NCI-H187 (cell line): Measurements from ENCODE around the gene CCDC91.
"Not testable (repeated sequence)": the region's sequence is repeated elsewhere in the genome, so short reads cannot be mapped to it uniquely, and the experiment has no call there.

Source experiments
- DNase-seq, 2 experiments: peaks; one replicate each; lab custom pipeline; 2025; lab: John Stamatoyannopoulos, UW

CCDC91 gene

DNA sequence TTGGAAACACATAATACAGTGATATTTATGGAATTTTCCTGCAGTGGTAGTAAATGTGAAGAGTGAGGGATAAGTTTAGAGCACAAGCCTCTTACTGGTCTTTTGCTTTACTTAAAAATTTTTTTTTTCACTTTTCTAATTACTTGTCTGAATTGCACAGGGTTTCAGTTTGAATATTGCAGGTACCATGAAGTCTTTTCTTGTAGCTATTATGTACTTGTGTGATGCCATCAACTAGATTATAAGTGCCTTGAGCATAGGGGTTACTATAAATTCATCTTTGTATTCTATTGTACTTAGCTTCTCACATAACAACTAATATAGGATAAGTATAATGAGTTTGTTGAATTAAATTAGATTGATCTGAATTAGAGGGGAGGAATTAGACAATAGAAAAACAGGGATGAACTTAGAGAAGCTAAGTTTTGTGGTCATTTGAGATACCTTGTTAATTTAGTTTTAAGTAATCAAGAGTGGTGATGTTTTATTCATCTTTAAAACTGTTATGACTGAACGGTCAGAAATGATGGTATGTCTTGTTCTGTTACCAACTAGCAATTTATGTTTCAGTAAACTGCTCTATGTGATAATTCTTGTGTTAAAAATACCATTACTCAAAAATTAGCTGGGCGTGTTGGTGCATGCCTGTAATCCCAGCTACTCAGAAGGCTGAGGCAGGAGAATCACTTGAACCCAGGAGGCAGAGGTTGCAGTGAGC is 42.1 kb downstream of the CCDC91 start:
- DNase-seq: no peak

GRCh38 chr12:28234444-28234843 is 44.2 kb downstream of the CCDC91 start:
- no peak for DNase-seq

DNA sequence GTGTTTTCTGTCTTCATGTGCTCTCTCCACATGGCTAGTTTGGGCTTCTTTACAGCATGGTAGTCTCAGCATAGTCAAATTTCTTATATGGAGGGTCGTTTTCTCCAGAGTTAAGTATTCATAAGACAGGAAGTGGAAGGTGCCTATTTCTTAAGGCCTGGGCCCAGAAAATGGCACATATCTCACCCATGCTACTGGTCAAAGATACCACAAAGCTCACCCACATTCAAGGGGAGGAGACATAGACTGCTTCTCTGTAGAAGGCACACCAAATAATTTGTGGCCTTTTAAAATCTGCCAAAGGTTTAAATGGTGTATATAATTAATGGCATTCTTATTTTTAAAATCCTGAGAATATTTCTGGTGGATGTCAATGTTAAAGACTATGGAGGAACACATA is 44.8 kb downstream of the CCDC91 start:
- no peak for DNase-seq

DNA sequence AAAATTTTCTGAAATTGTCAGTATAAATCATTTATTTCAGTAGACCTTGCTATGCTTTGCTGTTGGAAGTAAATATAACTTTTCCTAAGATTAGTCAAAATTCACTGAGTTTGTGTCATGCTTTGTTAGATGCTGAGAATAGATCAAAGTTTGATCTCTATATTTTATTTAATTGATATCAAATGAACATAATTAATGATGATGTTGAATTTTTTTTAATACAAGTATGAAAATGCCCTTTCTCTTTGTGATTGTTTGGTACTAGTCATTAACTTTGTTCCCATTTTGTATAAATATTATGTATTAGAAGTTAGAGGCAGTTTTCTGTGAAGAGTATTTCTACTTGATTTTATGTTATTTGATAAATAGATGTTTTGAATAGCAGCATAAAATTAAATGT is 45.7 kb downstream of the CCDC91 start:
- DNase-seq: no peak

DNA sequence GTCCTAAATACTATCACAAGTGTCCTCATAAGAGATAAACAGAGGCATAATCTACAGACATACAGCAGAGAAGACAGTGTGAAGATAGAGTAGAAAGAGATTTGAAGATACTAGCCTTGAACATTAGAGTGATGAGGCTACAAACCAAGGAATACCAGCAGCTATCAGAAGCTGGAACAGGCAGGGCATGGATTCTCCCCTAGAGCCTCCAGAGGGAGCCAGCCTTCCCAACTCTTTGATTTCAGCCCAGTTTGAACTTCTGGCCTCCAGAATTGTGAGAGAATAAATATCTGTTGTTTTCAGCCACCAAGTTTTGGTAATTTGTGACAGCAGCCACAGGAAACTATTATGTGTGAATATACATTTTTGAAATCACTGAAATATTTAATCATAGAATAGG is 47.2 kb downstream of the CCDC91 start:
- no peak for DNase-seq

DNA sequence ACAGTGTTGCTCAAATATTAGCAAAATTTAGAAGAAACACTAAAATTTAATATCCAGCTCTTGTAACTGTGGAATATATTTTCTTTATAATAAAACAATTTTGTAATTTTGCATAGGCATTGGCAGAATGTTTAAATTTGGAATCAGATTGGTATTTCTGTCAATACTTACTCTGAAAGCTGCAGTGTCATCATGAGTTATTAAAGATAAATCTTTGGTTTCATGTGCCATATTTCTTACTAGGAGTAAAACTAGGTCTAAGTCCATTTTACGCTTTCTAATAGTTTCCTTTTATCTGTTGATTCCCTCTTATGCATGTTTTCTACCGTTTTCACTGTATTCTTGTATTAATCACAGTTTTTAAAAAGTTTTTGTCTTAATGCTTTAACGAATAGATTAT is 49.7 kb downstream of the CCDC91 start:
- DNase-seq: no peak

- no peak for DNase-seq
These were observed 50.6 kb downstream of the CCDC91 start for GRCh38 chr12:28240853-28241252.

DNA sequence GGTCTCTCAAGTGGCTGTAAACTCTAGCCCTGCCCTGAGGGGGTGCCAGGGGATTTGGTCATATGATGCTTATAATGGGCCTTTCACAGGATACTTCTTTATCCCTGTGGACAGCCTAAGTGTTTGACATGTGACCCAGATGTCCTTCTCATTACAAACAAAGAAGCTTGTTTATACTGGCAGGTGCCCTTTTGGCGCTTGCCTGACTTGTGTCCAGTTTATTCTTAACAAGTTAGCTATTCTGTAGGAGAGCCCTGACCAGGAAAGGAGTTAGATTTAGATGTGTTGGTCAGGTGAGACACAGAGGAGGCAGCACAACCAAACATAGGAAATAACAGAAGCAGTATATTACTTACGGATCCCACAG is 51.9 kb downstream of the CCDC91 start:
- DNase-seq: no peak

GRCh38 chr12:28242496-28243309 is 52.4 kb downstream of the CCDC91 start:
- no peak for DNase-seq

DNA sequence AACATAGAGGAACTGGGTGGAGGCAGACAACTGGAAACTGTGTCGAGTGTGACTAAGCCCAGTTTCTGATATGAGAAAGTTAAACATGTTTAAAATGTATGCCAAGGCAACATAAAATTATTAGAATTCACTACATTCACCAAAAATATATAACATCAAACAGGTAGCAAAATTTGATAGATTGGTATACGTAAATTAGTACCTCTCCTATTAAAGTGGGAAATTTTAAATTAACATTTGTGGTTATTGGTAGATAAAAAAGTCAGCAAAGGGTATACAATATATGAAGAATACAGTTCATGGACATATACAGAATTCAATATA is 53.0 kb downstream of the CCDC91 start:
- no peak for DNase-seq

DNA sequence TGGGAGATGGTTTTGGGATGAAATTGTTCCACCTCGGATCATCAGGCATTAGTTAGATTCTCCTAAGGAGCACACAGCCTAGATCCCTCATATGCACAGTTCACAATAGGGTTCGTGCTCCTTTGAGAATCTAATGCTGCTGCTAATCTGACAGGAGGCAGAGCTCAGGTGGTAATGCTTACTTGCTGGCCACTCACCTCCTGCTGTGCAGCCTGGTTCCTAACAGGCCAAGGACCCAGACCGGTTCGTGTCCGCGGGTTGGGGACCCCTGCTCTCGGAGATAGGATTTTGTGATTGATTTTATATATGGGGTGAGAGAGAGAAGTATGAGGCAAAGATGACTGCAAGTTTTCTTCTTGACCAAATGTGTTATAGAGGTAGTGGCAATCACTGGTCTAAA is 57.5 kb downstream of the CCDC91 start:
- DNase-seq: no peak

DNA sequence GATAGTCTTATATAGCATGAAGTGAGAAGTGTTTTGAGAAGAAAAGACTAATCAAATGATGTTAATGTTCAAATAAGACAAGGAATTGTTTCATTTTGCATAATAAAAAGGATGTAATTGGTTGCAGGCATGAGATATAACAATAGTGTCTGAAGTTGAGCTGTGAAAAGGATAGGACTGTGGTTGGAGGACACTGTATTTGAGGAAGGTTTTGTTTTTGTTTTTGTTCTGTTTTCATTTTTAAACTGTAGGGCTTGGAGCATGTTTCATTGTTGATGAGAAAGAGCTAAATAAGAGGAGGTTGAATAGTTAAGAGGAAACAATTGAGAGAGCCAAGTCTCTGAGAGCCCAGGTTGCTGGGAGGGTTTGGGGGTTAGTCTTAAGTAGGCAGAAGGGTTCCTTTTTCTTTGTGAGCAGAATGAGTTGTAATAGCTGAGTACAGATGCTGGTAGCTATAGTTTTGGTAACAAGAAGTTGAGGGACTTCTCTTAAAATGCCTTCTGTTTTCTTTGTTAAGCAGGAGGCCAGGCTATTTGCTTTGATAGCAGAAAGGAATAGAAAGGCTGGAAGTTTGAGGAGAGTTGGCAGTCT is 58.4 kb downstream of the CCDC91 start:
- no peak for DNase-seq

GRCh38 chr12:28253161-28253641 is 62.9 kb downstream of the CCDC91 start:
- no peak for DNase-seq

GRCh38 chr12:28257411-28257810 is 67.2 kb downstream of the CCDC91 start:
- DNase-seq: no peak

GRCh38 chr12:28258998-28259397 is 68.7 kb downstream of the CCDC91 start:
- no peak for DNase-seq

GRCh38 chr12:28265435-28266042 is 75.3 kb downstream of the CCDC91 start:
- no peak for DNase-seq

DNA sequence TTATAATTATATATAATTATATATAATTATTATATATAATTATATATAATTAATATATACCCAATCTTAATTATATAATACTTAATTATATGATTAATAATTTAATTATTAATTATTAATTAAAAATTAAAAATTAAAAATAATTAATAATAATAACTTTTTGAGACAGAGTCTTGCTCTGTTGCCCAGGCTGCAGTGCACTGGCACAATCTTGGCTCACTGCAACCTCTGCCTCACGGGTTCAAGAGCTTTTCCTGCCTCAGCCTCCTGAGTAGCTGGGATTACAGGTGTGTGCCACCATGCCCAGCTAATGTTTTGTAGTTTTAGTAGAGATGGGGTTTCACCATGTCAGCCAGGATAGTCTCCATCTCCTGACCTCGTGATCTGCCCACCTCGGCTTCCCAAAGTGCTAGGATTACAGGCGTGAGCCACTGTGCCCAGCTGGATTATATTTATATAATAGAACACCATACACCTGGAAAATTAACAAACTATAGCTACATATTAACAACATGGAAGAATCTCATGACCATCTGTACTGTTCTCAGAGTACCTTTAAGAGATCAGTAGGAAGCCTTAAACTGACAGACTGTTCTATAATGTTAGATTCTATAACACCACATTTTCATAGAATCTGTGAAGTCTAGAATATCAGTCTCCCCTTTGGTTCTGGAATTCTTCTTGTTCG is 77.8 kb downstream of the CCDC91 start:
- not testable (repeated sequence) for DNase-seq

DNA sequence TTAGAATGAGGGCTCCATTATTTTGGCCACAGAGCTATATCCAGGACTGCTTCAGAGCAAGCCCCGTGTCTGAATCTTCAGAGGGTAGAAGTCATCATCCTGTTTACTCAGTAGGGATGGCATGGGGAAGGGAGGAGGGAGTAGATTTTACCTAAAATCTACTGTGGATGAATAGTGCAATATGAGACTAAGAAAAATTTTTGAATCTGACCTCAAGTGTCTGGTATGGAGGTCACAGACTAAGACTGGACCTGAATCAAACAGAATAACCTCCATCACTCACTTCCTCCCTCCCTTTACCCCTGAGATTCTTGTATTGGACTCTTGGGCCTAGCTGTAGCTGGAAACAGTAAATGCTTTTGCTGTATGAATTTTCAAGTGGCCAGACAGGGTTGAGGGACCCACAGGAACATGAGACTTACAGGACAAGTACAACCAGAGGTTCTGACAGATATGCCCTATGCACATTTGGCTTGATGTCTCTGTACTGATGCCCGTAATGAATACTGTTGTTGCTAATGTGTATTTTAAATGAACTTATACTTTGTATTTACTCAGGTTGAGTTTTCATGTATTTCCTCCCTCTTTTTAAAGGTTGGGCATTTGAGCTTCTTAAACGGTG is 78.5 kb downstream of the CCDC91 start:
- DNase-seq: no peak

DNA sequence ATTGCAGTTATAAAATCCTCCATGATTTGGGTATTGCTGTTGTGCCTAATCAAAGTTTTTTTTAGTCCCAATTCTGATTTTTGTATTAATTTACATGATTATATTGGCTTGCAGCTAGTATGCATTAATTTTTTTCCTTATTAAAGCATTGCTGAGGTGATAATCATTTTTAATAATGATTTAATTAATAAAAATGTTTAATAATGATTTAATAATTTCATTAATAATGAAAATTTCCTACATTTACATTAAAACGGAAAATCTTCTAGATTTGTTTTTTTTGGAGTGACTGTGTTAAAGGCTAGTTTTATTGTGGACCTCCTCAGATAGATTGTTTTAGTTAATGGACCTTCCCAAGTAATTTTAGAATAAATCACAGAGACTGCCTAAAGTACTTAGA is 79.6 kb downstream of the CCDC91 start:
- DNase-seq: no peak

- no peak for DNase-seq
These were observed 88.2 kb downstream of the CCDC91 start for GRCh38 chr12:28278499-28278898.

- DNase-seq: no peak
These were observed 88.7 kb downstream of the CCDC91 start for GRCh38 chr12:28278960-28279359.

DNA sequence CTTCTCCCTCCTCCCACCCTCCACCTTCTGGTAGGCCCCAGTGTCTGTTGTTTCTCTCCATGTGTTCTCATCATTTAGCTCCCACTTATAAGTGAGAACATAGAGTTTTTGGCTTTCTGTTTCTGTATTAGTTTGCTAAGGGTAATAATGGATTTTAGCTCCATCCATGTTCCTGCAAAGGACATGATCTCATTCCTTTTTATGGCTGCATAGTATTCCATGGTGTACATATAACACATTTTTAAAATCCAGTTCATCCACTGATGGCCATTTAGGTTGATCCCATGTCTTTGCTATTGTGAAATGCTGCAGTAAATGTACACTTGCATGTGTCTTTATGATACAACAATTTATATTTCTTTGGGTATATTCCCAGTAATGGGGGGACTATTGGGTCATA is 96.1 kb downstream of the CCDC91 start:
- no peak for DNase-seq
